Adrenal gland (tissue), 12 donors: ENCODE data around the gene MUC16. TPM values are rescaled to one million over a fixed set of nuclear protein-coding genes. Genes with fewer than 3 reads are reported as not detected.

Experiments
- DNase-seq, 7 donors: peaks; one replicate each; pipeline ENCODE4 v3.0.0-alpha.2; 2019 to 2020
- H3K27ac ChIP-seq, 5 donors: fragments of 200-600 bp; sonication (generic) in 4 of 5; 1 replicate in 3 of 5; 2 replicates in 2 of 5; pipeline versions ENCODE4 v1.5.1 to v1.8.0; 2016 to 2020; ENCODE audit warnings: mild to moderate bottlenecking in 1 of 5
- H3K27me3 ChIP-seq: fragments of 200-600 bp; 2 replicates; pipeline ENCODE4 v1.8.0; 2021
- H3K36me3 ChIP-seq, 2 donors: fragments of 200-600 bp; replicated peaks in 1 of 2; 1 replicate in 1 of 2; 2 replicates in 1 of 2; pipeline versions ENCODE4 v1.5.1 to v1.8.0; 2018 to 2022
- H3K4me1 ChIP-seq, 2 donors: fragments of 200-600 bp; replicated peaks in 1 of 2; 1 replicate in 1 of 2; 2 replicates in 1 of 2; pipeline versions ENCODE4 v1.5.1 to v1.8.0; 2018 to 2021
- H3K4me3 ChIP-seq, 4 donors: fragments of 200-600 bp; sonication (generic) in 3 of 4; one replicate each; pipeline ENCODE4 v1.5.1; 2016 to 2018
- H3K9me3 ChIP-seq, 3 donors: fragments of 200-600 bp; sonication (generic) in 1 of 3; replicated peaks in 1 of 3; 1 replicate in 2 of 3; 2 replicates in 1 of 3; pipeline versions ENCODE4 v1.5.1 to v1.8.0; 2016 to 2021
- CTCF ChIP-seq, 6 experiments: fragments of 450-650 bp in 4 of 6; fragments of 200-600 bp in 2 of 6; sonication (generic) in 1 of 6; IDR thresholded peaks; 1 replicate in 5 of 6; 2 replicates in 1 of 6; pipeline versions ENCODE4 v1.5.1 to v1.8.0; 2016 to 2021; ENCODE audit warnings: antibody characterized with exemption in 6 of 6, mild to moderate bottlenecking in 2 of 6, moderate library complexity in 1 of 6
- POLR2A ChIP-seq, 2 donors: fragments of 450-650 bp; IDR thresholded peaks; one replicate each; pipeline ENCODE4 v1.6.1; 2017; ENCODE audit warnings: antibody characterized with exemption in 2 of 2, mild to moderate bottlenecking in 2 of 2, moderate library complexity in 1 of 2
- WGBS, 4 donors: extraction: QIAGEN DNeasy Blood & Tissue Kit in 2 of 4; methylation state at CpG; one replicate each; pipeline versions ENCODE4 v1.1.5 to v1.1.7; 2013 to 2017; 5-methylcytosine and 5-hydroxymethylcytosine counted together
- intact Hi-C, 2 donors: fragments of 100-400 bp; cut with DNase I; formaldehyde crosslinking; loops; one replicate each; pipeline versions ENCODE4 v1.14.1 to v1.15.0; 2022 to 2023
- polyA plus RNA-seq, 3 donors: library from polyadenylated mRNA; stranded (reverse); fragments of 200-250 nt in 2 of 3; fragments of 350-450 nt in 1 of 3; fragmentation: Illumina TruSeq in 1 of 3; extraction: RNeasy Lipid Tissue Mini Kit (QIAGEN cat#74804) in 1 of 3; gene quantifications; one replicate each; pipeline ENCODE4 v1.2.3, GENCODE V29; 2013 to 2014
- total RNA-seq, 9 donors: library from RNA; depleted of rRNA in 4 of 9; stranded (reverse); fragments of >200 nt in 4 of 9; fragments of 120-200 nt in 1 of 9; fragmentation: NEBNext Ultra II Directional in 1 of 9; extraction: Animal tissue kit (Norgen Biotek cat#: 25700) in 1 of 9; gene quantifications; one replicate each; pipeline versions ENCODE4 v1.1.0 to v1.2.4, GENCODE V29; 2013 to 2023
- donor health status: healthy with polysubstance abuse.
- donor health status: Bipolar disorder and iron deficiency.
- donor health status: DM: yes; HTN: yes; CAD: no.
- donor health status: DM: no; HTN: no; CAD: no.
- donor health status: DM: no; HTN: no; CAD: no.
- donor health status: DM: yes; HTN: yes; CAD: no.

MUC16 gene
- total and polyA plus RNA-seq, 12 donors = 0.04 to 0.07 TPM; not detected in 10

GRCh38 chr19:9009431-9009830 is 778 bp downstream of the MUC16 start:
- no peak overlapping the region for H3K27ac ChIP-seq
- H3K9me3 ChIP-seq = no peaks in the 10 kb centered on the region
- intact Hi-C loops = no loop called here
- no peaks in the 10 kb centered on the region for H3K36me3 ChIP-seq
- WGBS, 4 donors = 67 to 75% (median 69%) methylated on average over 10 of the region's 10 CpGs
- H3K4me3 ChIP-seq = no peak overlapping the region
- TF ChIP-seq CTCF (IDR thresholded peaks at IDR 0.05) = no peak
- TF ChIP-seq POLR2A (IDR thresholded peaks at IDR 0.05) = no peak
- DNase-seq = no peak
- H3K4me1 ChIP-seq = no peaks in the 10 kb centered on the region
- no peaks in the 10 kb centered on the region for H3K27me3 ChIP-seq

- Histone ChIP-seq H3K4me1 (no peaks in the 10 kb centered on the region), H3K4me3 (no peak overlapping the region), H3K36me3 (no peaks in the 10 kb centered on the region), H3K27me3 (no peaks in the 10 kb centered on the region), H3K27ac (no peak overlapping the region), H3K9me3 (no peaks in the 10 kb centered on the region)
- WGBS, 4 donors = 62 to 85% (median 68%) methylated on average over 4 to 10 of the region's 10 CpGs; no CpG with 5 or more reads in 1 of the 4 donors
- no peak for DNase-seq
- intact Hi-C loops = no loop called here
- TF ChIP-seq POLR2A (IDR thresholded peaks at IDR 0.05) = no peak
- no peak for TF ChIP-seq CTCF (IDR thresholded peaks at IDR 0.05)
Observed at GRCh38 chr19:9008667-9009066, 1.5 kb downstream of the MUC16 start.

GRCh38 chr19:9000933-9001332 is 9.3 kb downstream of the MUC16 start:
- no peak overlapping the region for H3K4me3 ChIP-seq
- H3K9me3 ChIP-seq = no peaks in the 10 kb centered on the region
- H3K27ac ChIP-seq = no peak overlapping the region
- 76 to 89% (median 85%) methylated on average over 5 of the region's 5 CpGs for WGBS, 4 donors
- TF ChIP-seq POLR2A (IDR thresholded peaks at IDR 0.05) = no peak
- TF ChIP-seq CTCF (IDR thresholded peaks at IDR 0.05) = no peak
- intact Hi-C loops = no loop called here
- no peaks in the 10 kb centered on the region for H3K36me3 ChIP-seq
- H3K4me1 ChIP-seq = no peaks in the 10 kb centered on the region
- no peaks in the 10 kb centered on the region for H3K27me3 ChIP-seq
- no peak for DNase-seq

GRCh38 chr19:8988204-8988603 is 22.0 kb downstream of the MUC16 start:
- DNase-seq = peak in 1 of 7 donors; percentile 7
- Histone ChIP-seq H3K27ac (no peak overlapping the region), H3K9me3 (no peaks in the 10 kb centered on the region), H3K27me3 (no peaks in the 10 kb centered on the region), H3K4me1 (no peaks in the 10 kb centered on the region), H3K36me3 (no peaks in the 10 kb centered on the region), H3K4me3 (no peak overlapping the region)
- TF ChIP-seq CTCF (IDR thresholded peaks at IDR 0.05) (no peak), POLR2A (IDR thresholded peaks at IDR 0.05) (no peak)
- intact Hi-C loops = no loop called here
- WGBS, 4 donors = 62 to 71% (median 68%) methylated on average over 10 of the region's 10 CpGs
